Lower leg skin (tissue), 4 donors: ENCODE measurements around the gene CALN1. TPM values are rescaled to one million over a fixed set of nuclear protein-coding genes. Genes with fewer than 3 reads are reported as not detected.

Source experiments
- DNase-seq, 2 donors: peaks; one replicate each; pipeline ENCODE4 v3.0.0-alpha.2; 2019; ENCODE audit warnings: low spot score in 2 of 2
- H3K4me3 ChIP-seq: fragments of 200-600 bp; sonication (generic); 2 replicates; pipeline ENCODE4 v1.5.1; 2017; ENCODE audit warnings: mild to moderate bottlenecking, low read depth; ENCODE audit not compliant: poor library complexity, severe bottlenecking
- POLR2A ChIP-seq, 2 donors: fragments of 450-650 bp; IDR thresholded peaks; one replicate each; pipeline ENCODE4 v1.6.1; 2016 to 2017; ENCODE audit warnings: antibody characterized with exemption in 2 of 2, mild to moderate bottlenecking in 1 of 2, moderate library complexity in 1 of 2
- WGBS, 2 donors: methylation state at CpG; one replicate each; pipeline ENCODE4 v1.1.5; 2018; 5-methylcytosine and 5-hydroxymethylcytosine counted together
- intact Hi-C: fragments of 100-400 bp; cut with DNase I; formaldehyde crosslinking; loops from one replicate; pipeline ENCODE4 v1.15.0; 2023; ENCODE audit warnings: low total_unique reads
- total RNA-seq, 4 donors: library from RNA; depleted of rRNA; stranded (reverse); fragments of >200 nt; gene quantifications; one replicate each; pipeline ENCODE4 v1.1.0, GENCODE V29; 2016
- TF ChIP-seq, protein P1 (sequence below), 3 donors: fragments of 450-650 bp; IDR thresholded peaks; one replicate each; pipeline ENCODE4 v1.5.1; 2016; ENCODE audit warnings: antibody characterized with exemption in 3 of 3, mild to moderate bottlenecking in 3 of 3, moderate library complexity in 2 of 3

CALN1 gene
- total RNA-seq, 4 donors from 2014 or later: 2.3 to 11.2 (median 7.3) TPM

GRCh38 chr7:71864130-71864529 is 548.0 kb downstream of the CALN1 start:
- H3K4me3 ChIP-seq: no peak overlapping the region
- DNase-seq: no peak
- 88% methylated on average over 4 of the region's 4 CpGs for WGBS, 2 donors
- TF ChIP-seq, protein P1, sequence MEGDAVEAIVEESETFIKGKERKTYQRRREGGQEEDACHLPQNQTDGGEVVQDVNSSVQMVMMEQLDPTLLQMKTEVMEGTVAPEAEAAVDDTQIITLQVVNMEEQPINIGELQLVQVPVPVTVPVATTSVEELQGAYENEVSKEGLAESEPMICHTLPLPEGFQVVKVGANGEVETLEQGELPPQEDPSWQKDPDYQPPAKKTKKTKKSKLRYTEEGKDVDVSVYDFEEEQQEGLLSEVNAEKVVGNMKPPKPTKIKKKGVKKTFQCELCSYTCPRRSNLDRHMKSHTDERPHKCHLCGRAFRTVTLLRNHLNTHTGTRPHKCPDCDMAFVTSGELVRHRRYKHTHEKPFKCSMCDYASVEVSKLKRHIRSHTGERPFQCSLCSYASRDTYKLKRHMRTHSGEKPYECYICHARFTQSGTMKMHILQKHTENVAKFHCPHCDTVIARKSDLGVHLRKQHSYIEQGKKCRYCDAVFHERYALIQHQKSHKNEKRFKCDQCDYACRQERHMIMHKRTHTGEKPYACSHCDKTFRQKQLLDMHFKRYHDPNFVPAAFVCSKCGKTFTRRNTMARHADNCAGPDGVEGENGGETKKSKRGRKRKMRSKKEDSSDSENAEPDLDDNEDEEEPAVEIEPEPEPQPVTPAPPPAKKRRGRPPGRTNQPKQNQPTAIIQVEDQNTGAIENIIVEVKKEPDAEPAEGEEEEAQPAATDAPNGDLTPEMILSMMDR (IDR thresholded peaks at IDR 0.05): no peak
- intact Hi-C loops: no loop called here

DNA sequence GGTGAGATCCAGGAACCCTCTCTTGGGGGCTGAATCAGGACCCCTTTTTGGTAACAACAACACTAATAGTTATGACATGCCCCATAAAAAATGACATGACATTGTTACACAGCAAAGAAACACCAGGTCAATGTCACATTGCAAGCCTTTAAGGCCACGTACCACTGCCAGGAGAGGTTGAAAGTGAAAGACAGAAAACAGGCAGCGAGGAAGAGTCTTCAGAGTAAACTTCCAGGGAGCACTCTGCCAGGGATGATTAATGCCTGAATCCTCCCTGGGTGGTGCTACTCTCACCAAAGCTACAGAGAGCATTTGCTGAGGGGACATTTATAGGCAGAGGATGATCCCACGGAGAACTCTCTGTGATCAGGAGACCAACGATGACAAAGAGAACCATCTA is 551.6 kb downstream of the CALN1 start:
- no peak overlapping the region for H3K4me3 ChIP-seq
- TF ChIP-seq, protein P1 (IDR thresholded peaks at IDR 0.05): no peak
- no peak for TF ChIP-seq POLR2A (IDR thresholded peaks at IDR 0.05)
- WGBS, 2 donors: 71 to 74% methylated on average over 4 of the region's 4 CpGs
- DNase-seq: no peak
- intact Hi-C loops: no loop called here

GRCh38 chr7:71857338-71857737 is 554.8 kb downstream of the CALN1 start:
- intact Hi-C loops: no loop called here
- TF ChIP-seq, protein P1 (IDR thresholded peaks at IDR 0.05): no peak
- TF ChIP-seq POLR2A (IDR thresholded peaks at IDR 0.05): no peak
- 69 to 80% methylated on average over 6 of the region's 6 CpGs for WGBS, 2 donors
- H3K4me3 ChIP-seq: no peak overlapping the region
- no peak for DNase-seq

- DNase-seq: no peak
- no peak overlapping the region for H3K4me3 ChIP-seq
- intact Hi-C loops: no loop called here
- TF ChIP-seq, protein P1 (IDR thresholded peaks at IDR 0.05): no peak
- TF ChIP-seq POLR2A (IDR thresholded peaks at IDR 0.05): no peak
- WGBS, 2 donors: 49 to 53% methylated on average over 12 of the region's 12 CpGs
Measured at GRCh38 chr7:71854546-71855397, 557.4 kb downstream of the CALN1 start.

DNA sequence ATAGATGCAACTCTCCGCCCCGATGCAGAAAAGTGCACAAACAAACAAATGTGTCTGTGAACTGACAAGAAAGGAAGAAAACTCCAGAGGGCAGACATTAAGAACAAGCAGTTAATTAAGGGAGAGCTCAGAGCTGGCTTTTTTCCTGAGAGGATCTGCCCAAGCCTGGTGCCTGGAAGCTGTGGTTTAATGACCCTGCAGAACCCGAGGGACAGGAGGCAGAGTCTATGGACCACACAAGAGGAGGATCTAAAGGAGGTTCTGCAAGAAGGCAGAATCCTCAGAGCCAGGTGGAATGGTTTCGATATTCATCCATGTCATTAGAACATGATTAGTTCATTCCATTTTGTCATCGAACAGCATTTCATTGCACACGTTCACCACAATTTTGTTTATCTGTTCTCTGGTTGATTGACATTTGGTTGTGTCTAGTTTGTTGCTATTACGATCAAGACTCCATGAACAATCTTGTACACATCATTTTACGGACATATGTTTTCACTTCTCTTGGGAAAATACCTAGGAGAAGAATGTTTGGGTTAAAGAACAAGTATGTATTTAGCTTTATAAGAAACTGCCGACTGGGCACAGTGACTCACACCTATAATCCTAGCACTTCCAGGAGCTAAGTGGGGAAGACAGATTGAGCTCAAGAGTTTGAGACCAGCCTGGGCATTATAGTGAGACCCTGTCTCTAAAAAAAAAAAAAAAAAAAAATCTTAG is 560.2 kb downstream of the CALN1 start:
- no peak for TF ChIP-seq POLR2A (IDR thresholded peaks at IDR 0.05)
- TF ChIP-seq, protein P1 (IDR thresholded peaks at IDR 0.05): no peak
- no peak overlapping the region for H3K4me3 ChIP-seq
- no peak for DNase-seq
- WGBS, 2 donors: 40 to 48% methylated on average over 9 of the region's 9 CpGs
- intact Hi-C loops: no loop called here
